SU-DHL-6 (cell line): ENCODE results near the gene ZBTB12.
"Not testable (repeated sequence)": the region's sequence is repeated elsewhere in the genome, so short reads cannot be mapped to it uniquely, and the experiment has no call there.

ENCODE experiments used
- H2AFZ ChIP-seq: fragments of 200-600 bp; sonication (generic); 2 replicates; pipeline ENCODE4 v1.6.1; 2014; ENCODE audit warnings: low read depth, mild to moderate bottlenecking, moderate library complexity, mixed read lengths, antibody characterized with exemption, low read length; ENCODE audit not compliant: severe bottlenecking
- H3F3A ChIP-seq: fragments of 200-600 bp; shearing (Covaris generic); 2 replicates; pipeline ENCODE4 v1.6.0; 2016; ENCODE audit warnings: antibody characterized with exemption, mild to moderate bottlenecking; ENCODE audit not compliant: insufficient read depth
- H3K27ac ChIP-seq: fragments of 200-600 bp; sonication (generic); 2 replicates; pipeline ENCODE4 v1.5.1; 2016; ENCODE audit warnings: low read depth, mild to moderate bottlenecking, low read length, moderate library complexity, mixed read lengths
- H3K27me3 ChIP-seq: fragments of 200-600 bp; sonication (generic), shearing (Covaris generic); 2 replicates; pipeline ENCODE4 v1.6.0; 2014; ENCODE audit warnings: mild to moderate bottlenecking, low read length
- H3K36me3 ChIP-seq: fragments of 200-600 bp; sonication (generic); 2 replicates; pipeline ENCODE4 v1.6.1; 2014; ENCODE audit warnings: mild to moderate bottlenecking, low read length, mixed read lengths
- H3K4me2 ChIP-seq: fragments of 300-600, 200-600 bp; shearing (Covaris generic), sonication (generic); 2 replicates; pipeline ENCODE4 v1.6.0; 2014; ENCODE audit warnings: low read length, low read depth, mild to moderate bottlenecking; ENCODE audit not compliant: poor library complexity, severe bottlenecking
- H3K4me3 ChIP-seq: fragments of 200-600 bp; sonication (generic); 2 replicates; pipeline ENCODE4 v1.5.1; 2014; ENCODE audit warnings: antibody characterized with exemption, low read length, mild to moderate bottlenecking, mixed read lengths; ENCODE audit not compliant: insufficient read depth, poor library complexity, severe bottlenecking
- H3K79me2 ChIP-seq: fragments of 200-600 bp; sonication (generic); 2 replicates; pipeline ENCODE4 v1.6.1; 2014; ENCODE audit warnings: mild to moderate bottlenecking, low read length, moderate library complexity; ENCODE audit not compliant: insufficient read depth
- H3K9ac ChIP-seq: fragments of 200-600 bp; sonication (generic); 2 replicates; pipeline ENCODE4 v1.7.0; 2014; ENCODE audit warnings: mild to moderate bottlenecking, low read length
- H3K9me2 ChIP-seq: fragments of 200-600 bp; sonication (generic); replicated peaks from 2 replicates; pipeline ENCODE4 v1.6.1; 2014; ENCODE audit warnings: low read length; ENCODE audit not compliant: insufficient read depth
- H3K9me3 ChIP-seq: fragments of 200-600 bp; sonication (generic); 2 replicates; pipeline ENCODE4 v1.6.1; 2014; ENCODE audit warnings: low read length, mixed read lengths; ENCODE audit not compliant: insufficient read depth
- H4K20me1 ChIP-seq: fragments of 200-600 bp; sonication (generic); 2 replicates; pipeline ENCODE4 v1.6.1; 2014; ENCODE audit warnings: low read depth, mild to moderate bottlenecking, antibody characterized with exemption, low read length, moderate library complexity, mixed read lengths
- CTCF ChIP-seq: fragments of 200-600 bp; sonication (generic); IDR thresholded peaks from one replicate; pipeline ENCODE4 v1.5.1; 2017; ENCODE audit warnings: antibody characterized with exemption, mild to moderate bottlenecking, low read length, moderate library complexity; ENCODE audit not compliant: insufficient read depth, poor library complexity, severe bottlenecking
- EZH2phosphoT487 ChIP-seq: fragments of 200-600 bp; sonication (generic), shearing (Covaris generic); conservative IDR thresholded peaks from 2 replicates; pipeline ENCODE4 v1.6.1; 2018; ENCODE audit warnings: mild to moderate bottlenecking, antibody characterized with exemption, low read length, moderate library complexity, mixed read lengths

ZBTB12 gene

GRCh38 chr6:31915756-31916155, 13.9 kb upstream of the ZBTB12 start:
- TF ChIP-seq EZH2phosphoT487 (no peak), CTCF (no peak)
- Histone ChIP-seq H2AFZ (no peak overlapping the region), H3K4me2 (no peak overlapping the region), H3K27me3 (no peaks in the 10 kb centered on the region), H3K9me3 (no peaks in the 10 kb centered on the region), H3K9me2 (no peaks in the 10 kb centered on the region), H3K79me2 (no peaks in the 10 kb centered on the region), H3K27ac (no peak overlapping the region), H3K4me3 (no peak overlapping the region), H4K20me1 (no peaks in the 10 kb centered on the region), H3F3A (no peaks in the 10 kb centered on the region), H3K36me3 (no peaks in the 10 kb centered on the region), H3K9ac (no peak overlapping the region)

GRCh38 chr6:31915351-31915750, 13.5 kb upstream of the ZBTB12 start:
- no peak overlapping the region for H2AFZ ChIP-seq
- TF ChIP-seq EZH2phosphoT487, result no peak
- no peak for TF ChIP-seq CTCF
- no peak overlapping the region for H3K4me2 ChIP-seq
- no peak overlapping the region for H3K9ac ChIP-seq
- H3K4me3 ChIP-seq, result no peak overlapping the region
- H3K9me2 ChIP-seq, result no peaks in the 10 kb centered on the region
- H3K36me3 ChIP-seq, result no peaks in the 10 kb centered on the region
- H3K27me3 ChIP-seq, result no peaks in the 10 kb centered on the region
- no peaks in the 10 kb centered on the region for H3K9me3 ChIP-seq
- no peaks in the 10 kb centered on the region for H4K20me1 ChIP-seq
- no peak overlapping the region for H3K27ac ChIP-seq
- H3F3A ChIP-seq, result no peaks in the 10 kb centered on the region
- H3K79me2 ChIP-seq, result no peaks in the 10 kb centered on the region

- no peak overlapping the region for H3K4me3 ChIP-seq
- no peaks in the 10 kb centered on the region for H3K9me3 ChIP-seq
- TF ChIP-seq EZH2phosphoT487 (no peak), CTCF (no peak)
- no peak overlapping the region for H2AFZ ChIP-seq
- H3K79me2 ChIP-seq, result no peaks in the 10 kb centered on the region
- no peaks in the 10 kb centered on the region for H3K27me3 ChIP-seq
- H4K20me1 ChIP-seq, result no peaks in the 10 kb centered on the region
- peaks cover 3% of the 10 kb centered on the region; the same call in 1 of the 2 replicates for H3F3A ChIP-seq
- H3K27ac ChIP-seq, result no peak overlapping the region
- H3K36me3 ChIP-seq, result no peaks in the 10 kb centered on the region
- H3K9me2 ChIP-seq, result no peaks in the 10 kb centered on the region
- no peak overlapping the region for H3K4me2 ChIP-seq
- H3K9ac ChIP-seq, result no peak overlapping the region
These were observed 10.1 kb upstream of the ZBTB12 start for GRCh38 chr6:31911826-31912585.

- H3K4me3 ChIP-seq, H3K36me3 ChIP-seq, H3K27ac ChIP-seq, H4K20me1 ChIP-seq, H3K27me3 ChIP-seq, H3F3A ChIP-seq, H3K4me2 ChIP-seq, H3K9ac ChIP-seq, H3K9me2 ChIP-seq, H2AFZ ChIP-seq, H3K9me3 ChIP-seq, H3K79me2 ChIP-seq: not testable (repeated sequence)
These were observed 7.4 kb upstream of the ZBTB12 start for GRCh38 chr6:31909298-31909697.
